Stimulated activated effector memory CD8-positive, alpha-beta T cell treated with anti-CD3 and anti-CD28 coated beads, Interleukin-12 subunit alpha, Interleukin-12 subunit beta, amount 100 ng/mL, for 72 hours (primary cell): ENCODE data around the gene KCNK16.

ENCODE experiments used
- ATAC-seq: fragments of 150-1000 bp; cut with Tn5 transposase; 2 replicates; pipeline ENCODE4 v1.10.0; 2021
- DNase-seq, 2 donors: peaks; one replicate each; pipeline ENCODE4 v3.0.0; 2021 to 2022; ENCODE audit warnings: low spot score in 2 of 2
- H3K27ac Mint-ChIP-seq: one replicate; pipeline ENCODE4 v1.8.0; 2022; ENCODE audit warnings: mild to moderate bottlenecking, mixed read lengths
- H3K36me3 Mint-ChIP-seq: one replicate; pipeline ENCODE4 v1.8.0; 2022; ENCODE audit warnings: mild to moderate bottlenecking, mixed read lengths
- H3K4me1 Mint-ChIP-seq: one replicate; pipeline ENCODE4 v1.8.0; 2022; ENCODE audit warnings: mixed read lengths
- H3K4me3 Mint-ChIP-seq: one replicate; pipeline ENCODE4 v1.8.0; 2022; ENCODE audit warnings: mild to moderate bottlenecking, mixed read lengths
- H3K9me3 Mint-ChIP-seq: one replicate; pipeline ENCODE4 v1.8.0; 2022; ENCODE audit warnings: mixed read lengths

Gene KCNK16

DNA sequence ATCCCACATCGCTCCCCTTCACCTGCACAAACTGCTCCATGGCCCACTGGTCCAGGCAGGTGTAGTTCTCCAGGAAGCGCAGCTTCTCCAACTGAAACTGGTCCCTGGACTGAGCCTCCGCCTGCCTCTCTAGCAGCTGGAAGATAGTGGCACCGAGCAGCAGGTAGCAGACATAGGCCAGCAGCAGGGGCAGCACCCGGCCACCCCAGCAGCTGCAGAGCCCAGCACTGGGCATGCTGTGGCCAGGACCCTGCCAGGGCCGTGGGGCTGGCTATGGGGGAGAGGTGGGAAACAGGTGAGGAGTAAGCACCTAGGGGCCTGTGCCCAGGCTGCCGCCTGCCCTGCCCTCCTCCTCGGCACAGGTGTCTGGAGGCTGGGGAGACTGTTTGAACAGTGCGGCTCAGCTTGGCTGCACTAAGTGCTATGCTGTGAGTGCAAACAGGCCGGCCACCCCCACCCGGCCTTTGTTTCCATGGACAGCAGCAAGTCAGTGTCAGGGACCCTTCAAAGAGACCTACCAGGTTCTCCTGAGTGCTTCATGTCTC lies at the start of gene KCNK16:
Gene KCNK16, minus strand, starts transcription at position 397 of the 545 bp plus-strand sequence. Its CDS starts 162 bp downstream, at position 235.
- H3K27ac Mint-ChIP-seq: no peak within 1 kb of the TSS
- no peaks in the 10 kb centered on the region for H3K4me1 Mint-ChIP-seq
- no peaks in the 10 kb centered on the region for H3K9me3 Mint-ChIP-seq
- no peak for ATAC-seq
- no peak for DNase-seq
- H3K4me3 Mint-ChIP-seq: no peak within 1 kb of the TSS
- no peaks in the 10 kb centered on the region for H3K36me3 Mint-ChIP-seq

- H3K4me1 Mint-ChIP-seq: no peaks in the 10 kb centered on the region
Measured at GRCh38 chr6:39370390-39370789, 47.9 kb upstream of the KCNK16 start.

DNA sequence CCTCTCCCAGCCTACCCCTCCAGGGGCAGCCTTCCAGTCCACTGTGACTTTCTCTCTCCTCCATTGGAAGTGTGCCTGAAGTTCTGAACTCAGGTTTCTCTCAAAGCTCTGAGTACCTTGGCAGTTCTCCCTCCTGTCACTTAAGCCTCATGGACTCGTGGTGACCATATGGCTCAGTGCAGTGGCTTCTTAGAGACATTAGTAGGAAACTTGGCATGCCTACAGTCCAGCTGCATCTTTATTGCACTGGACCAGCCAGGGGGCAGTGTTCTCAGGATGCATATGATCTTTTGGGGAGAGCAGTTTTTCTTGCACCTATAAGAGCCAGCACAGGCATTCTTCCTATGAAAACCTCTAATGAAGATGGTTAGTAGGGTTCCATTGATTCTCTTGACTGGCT lies 47.5 kb upstream of the KCNK16 start:
- ATAC-seq (no peak), DNase-seq (no peak)
- Mint-ChIP-seq H3K36me3 (no peaks in the 10 kb centered on the region), H3K4me1 (no peaks in the 10 kb centered on the region), H3K27ac (no peak overlapping the region), H3K9me3 (no peaks in the 10 kb centered on the region), H3K4me3 (no peak overlapping the region)

More at GRCh38 chr6:39370390-39370789, 47.9 kb upstream of the KCNK16 start:
- Mint-ChIP-seq H3K27ac (no peak overlapping the region), H3K4me3 (no peak overlapping the region), H3K9me3 (no peaks in the 10 kb centered on the region), H3K36me3 (no peaks in the 10 kb centered on the region)
- DNase-seq (no peak), ATAC-seq (no peak)

DNA sequence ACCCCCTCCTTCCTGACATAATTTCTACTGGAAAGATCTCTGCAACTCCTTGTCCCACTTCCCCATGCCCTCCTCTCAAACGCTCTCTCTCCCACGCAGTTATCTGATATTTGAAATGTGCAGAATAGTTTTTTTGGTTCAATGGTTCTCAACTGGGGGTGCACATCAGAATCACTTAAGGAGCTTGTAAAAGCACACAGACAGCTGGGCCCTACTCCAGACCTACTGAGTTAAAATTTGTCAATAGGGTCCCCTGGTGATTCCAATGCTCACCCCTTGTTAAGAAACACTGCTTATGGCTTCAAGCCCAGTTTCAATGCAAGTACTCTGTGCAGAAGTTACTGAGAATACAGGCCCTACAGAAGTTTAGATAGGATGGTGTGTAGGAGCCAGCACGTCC lies 45.2 kb upstream of the KCNK16 start:
- Mint-ChIP-seq H3K4me3 (no peak overlapping the region), H3K36me3 (no peaks in the 10 kb centered on the region)

DNA sequence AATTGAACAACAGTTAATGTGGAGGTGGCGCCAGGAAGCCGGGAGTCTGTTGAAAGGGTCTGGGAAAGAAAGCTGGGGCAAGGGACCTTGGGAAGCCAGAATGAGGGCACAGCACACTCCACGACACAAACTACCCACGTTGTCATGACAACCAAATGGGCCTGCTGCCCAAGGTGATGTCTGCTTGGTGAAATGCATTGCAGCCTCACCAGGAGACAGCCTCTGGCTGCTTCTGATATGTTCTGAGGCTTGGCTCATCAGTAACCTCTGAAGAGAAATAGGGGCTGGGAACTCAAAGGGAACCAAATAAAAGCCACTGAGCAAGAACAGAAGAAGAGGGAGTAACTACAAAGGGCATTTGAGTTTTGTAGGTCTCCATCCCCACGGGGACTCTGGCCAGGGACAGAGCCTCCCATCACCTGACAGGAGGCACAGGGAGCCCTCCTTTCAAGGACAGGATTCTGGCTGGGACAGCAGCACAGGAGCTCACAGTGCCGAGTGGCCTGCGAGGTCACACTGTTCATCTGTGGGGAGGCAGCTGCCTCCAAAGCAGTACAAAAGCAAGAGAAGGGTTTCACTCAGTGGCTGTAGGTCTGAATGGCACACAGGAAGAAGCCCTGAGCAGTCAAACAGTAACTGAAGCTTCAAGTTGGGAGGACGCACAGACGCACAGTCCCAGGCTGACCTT lies 44.6 kb upstream of the KCNK16 start:
- no peak for ATAC-seq
- Mint-ChIP-seq H3K4me3 (no peak overlapping the region), H3K36me3 (no peaks in the 10 kb centered on the region), H3K4me1 (no peaks in the 10 kb centered on the region), H3K9me3 (no peaks in the 10 kb centered on the region), H3K27ac (no peak overlapping the region)
- DNase-seq: no peak

More for the DNA sequence above, 45.2 kb upstream of the KCNK16 start:
- H3K27ac Mint-ChIP-seq: no peak overlapping the region
- DNase-seq (no peak), ATAC-seq (no peak)
- H3K9me3 Mint-ChIP-seq: no peaks in the 10 kb centered on the region
- H3K4me1 Mint-ChIP-seq: no peaks in the 10 kb centered on the region

- Mint-ChIP-seq H3K27ac (no peak overlapping the region), H3K36me3 (no peaks in the 10 kb centered on the region), H3K9me3 (no peaks in the 10 kb centered on the region), H3K4me1 (no peaks in the 10 kb centered on the region), H3K4me3 (no peak overlapping the region)
- DNase-seq (no peak), ATAC-seq (no peak)
Measured at GRCh38 chr6:39365281-39366074, 43.0 kb upstream of the KCNK16 start.

DNA sequence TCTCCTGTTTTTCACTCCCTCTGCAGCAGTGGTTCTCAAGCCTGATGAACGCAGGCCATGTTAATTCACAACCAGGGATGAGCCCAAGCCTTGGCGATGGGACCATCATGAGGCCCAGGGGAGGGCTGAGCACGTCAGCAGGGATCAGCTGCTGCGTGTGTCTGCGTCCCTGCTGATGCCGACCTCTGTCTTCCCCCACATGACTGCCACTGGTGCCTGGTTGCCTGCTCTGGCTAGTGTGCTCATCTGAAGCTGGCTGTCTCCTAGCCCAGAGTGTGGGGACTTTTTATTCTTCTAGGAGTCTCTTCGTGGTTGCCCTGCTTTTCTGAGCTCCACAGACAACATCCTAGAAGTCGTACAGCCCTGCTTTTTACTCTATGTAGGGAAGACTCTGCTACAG lies 40.8 kb upstream of the KCNK16 start:
- Mint-ChIP-seq H3K27ac (no peak overlapping the region), H3K4me1 (no peaks in the 10 kb centered on the region), H3K4me3 (no peak overlapping the region), H3K36me3 (no peaks in the 10 kb centered on the region), H3K9me3 (no peaks in the 10 kb centered on the region)
- ATAC-seq (no peak), DNase-seq (no peak)

DNA sequence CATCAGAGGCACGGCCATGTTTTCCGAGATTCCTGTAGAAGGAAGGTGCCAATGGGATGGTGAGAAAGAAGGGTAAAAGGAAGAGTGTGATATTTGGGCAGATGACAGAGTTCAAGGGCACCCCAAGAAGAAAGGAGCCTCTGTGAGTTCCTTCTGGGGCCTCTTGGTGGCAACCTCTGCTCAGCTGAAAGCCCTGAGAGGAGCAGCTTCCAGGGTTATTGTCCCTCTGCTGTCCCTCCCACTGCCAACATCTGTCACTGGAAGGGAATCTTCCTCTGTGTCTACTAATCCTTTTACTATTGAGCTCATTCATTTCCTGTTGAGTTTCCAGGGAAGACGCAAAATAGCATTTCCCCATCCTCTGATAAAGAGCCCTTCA lies 40.0 kb upstream of the KCNK16 start:
- no peaks in the 10 kb centered on the region for H3K9me3 Mint-ChIP-seq
- no peaks in the 10 kb centered on the region for H3K36me3 Mint-ChIP-seq
- no peak overlapping the region for H3K27ac Mint-ChIP-seq
- H3K4me3 Mint-ChIP-seq: no peak overlapping the region
- DNase-seq: no peak
- no peaks in the 10 kb centered on the region for H3K4me1 Mint-ChIP-seq
- no peak for ATAC-seq

DNA sequence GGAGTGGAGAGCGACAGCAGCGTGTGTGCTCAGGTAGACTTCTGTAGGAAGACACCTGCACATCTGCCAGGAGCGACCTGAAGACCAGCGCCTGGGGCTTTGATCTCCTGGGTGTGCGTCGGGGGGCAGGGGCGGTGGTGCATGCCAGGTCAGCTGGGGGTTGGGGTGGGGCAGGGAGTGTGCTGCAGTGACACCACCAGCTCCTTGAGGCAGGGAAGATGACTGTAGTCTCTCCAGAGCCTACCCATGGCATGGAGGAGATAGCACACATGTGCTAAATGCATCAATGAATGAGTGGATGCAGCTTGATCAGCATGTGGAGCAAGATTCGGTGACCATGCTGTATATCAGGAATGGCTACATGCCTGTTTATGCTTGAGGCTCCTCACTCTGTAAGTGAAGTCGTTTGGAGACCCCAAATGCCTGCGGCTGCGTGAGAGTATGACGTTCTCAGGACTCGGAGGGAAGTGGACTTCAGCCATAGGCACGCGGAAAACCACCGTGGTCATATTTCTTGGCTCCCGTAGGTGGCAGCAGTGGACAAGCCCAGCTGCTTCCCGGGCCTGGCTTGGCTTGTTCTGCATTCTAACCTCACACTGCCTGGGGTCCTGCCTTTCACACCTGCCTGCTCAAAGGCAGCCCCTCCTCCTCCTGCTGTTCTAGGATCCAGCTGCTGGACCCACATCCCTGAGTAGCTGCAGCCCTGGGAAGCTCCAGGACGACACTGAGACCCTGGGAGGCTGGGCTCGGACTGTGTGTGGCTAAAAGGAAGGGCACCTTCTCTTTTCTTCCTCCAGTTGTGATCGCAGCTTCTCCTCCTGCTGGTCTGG lies 39.4 kb upstream of the KCNK16 start:
- Mint-ChIP-seq H3K9me3 (no peaks in the 10 kb centered on the region), H3K4me1 (no peaks in the 10 kb centered on the region), H3K27ac (no peak overlapping the region), H3K4me3 (no peak overlapping the region), H3K36me3 (no peaks in the 10 kb centered on the region)
- ATAC-seq: no peak
- DNase-seq: peak; percentile 27 to 64

- H3K4me3 Mint-ChIP-seq: no peak overlapping the region
- no peak overlapping the region for H3K27ac Mint-ChIP-seq
- no peaks in the 10 kb centered on the region for H3K36me3 Mint-ChIP-seq
- DNase-seq (no peak), ATAC-seq (no peak)
- H3K4me1 Mint-ChIP-seq: no peaks in the 10 kb centered on the region
- no peaks in the 10 kb centered on the region for H3K9me3 Mint-ChIP-seq
Measured at GRCh38 chr6:39360378-39360777, 37.9 kb upstream of the KCNK16 start.

GRCh38 chr6:39357998-39358686 lies 35.6 kb upstream of the KCNK16 start:
- no peaks in the 10 kb centered on the region for H3K4me1 Mint-ChIP-seq
- H3K9me3 Mint-ChIP-seq: no peaks in the 10 kb centered on the region
- ATAC-seq: no peak
- no peak for DNase-seq
- no peak overlapping the region for H3K27ac Mint-ChIP-seq
- no peak overlapping the region for H3K4me3 Mint-ChIP-seq
- no peaks in the 10 kb centered on the region for H3K36me3 Mint-ChIP-seq

GRCh38 chr6:39353698-39354315 lies 31.3 kb upstream of the KCNK16 start:
- Mint-ChIP-seq H3K9me3 (no peaks in the 10 kb centered on the region), H3K36me3 (no peaks in the 10 kb centered on the region), H3K4me1 (no peaks in the 10 kb centered on the region), H3K27ac (no peak overlapping the region), H3K4me3 (no peak overlapping the region)
- no peak for ATAC-seq
- no peak for DNase-seq

- H3K36me3 Mint-ChIP-seq: no peaks in the 10 kb centered on the region
- no peak for ATAC-seq
- H3K9me3 Mint-ChIP-seq: no peaks in the 10 kb centered on the region
- no peak overlapping the region for H3K27ac Mint-ChIP-seq
- no peak overlapping the region for H3K4me3 Mint-ChIP-seq
- no peak for DNase-seq
- no peaks in the 10 kb centered on the region for H3K4me1 Mint-ChIP-seq
Measured at GRCh38 chr6:39350723-39351505, 28.4 kb upstream of the KCNK16 start.

GRCh38 chr6:39348740-39349139 lies 26.2 kb upstream of the KCNK16 start:
- Mint-ChIP-seq H3K4me3 (no peak overlapping the region), H3K36me3 (no peaks in the 10 kb centered on the region), H3K4me1 (no peaks in the 10 kb centered on the region), H3K27ac (no peak overlapping the region), H3K9me3 (no peaks in the 10 kb centered on the region)
- DNase-seq (no peak), ATAC-seq (no peak)
